Stimulated activated CD8-positive, alpha-beta memory T cell treated with anti-CD3 and anti-CD28 coated beads, Interleukin-12 subunit alpha, Interleukin-12 subunit beta, amount 100 ng/mL, for 24 hours (primary cell): ENCODE measurements around the gene DPF1.

Source experiments
- DNase-seq: peaks from one replicate; pipeline ENCODE4 v3.0.0-alpha.2; 2020; ENCODE audit errors: extremely low read depth

The DPF1 gene

DNA sequence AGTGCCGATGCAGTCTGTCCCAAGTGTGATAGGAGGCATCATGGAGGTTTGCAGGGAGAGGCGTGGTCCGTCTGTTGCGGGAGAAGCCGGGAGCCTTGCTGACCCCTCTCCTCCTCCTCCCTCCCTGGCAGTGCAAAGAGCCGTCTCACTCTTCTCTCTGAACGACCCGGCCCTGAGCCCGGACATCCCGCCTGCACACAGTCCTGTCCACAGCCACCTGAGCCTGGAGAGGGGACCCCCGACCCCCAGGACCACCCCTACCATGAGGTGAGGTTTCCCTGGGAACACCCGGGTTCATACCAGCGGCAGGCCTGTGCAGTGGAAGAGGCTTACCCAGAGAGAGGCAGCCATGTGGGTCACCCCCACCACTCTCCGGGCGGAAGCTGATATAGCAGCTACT is 22.3 kb downstream of the DPF1 start:
- no peak for DNase-seq

DNA sequence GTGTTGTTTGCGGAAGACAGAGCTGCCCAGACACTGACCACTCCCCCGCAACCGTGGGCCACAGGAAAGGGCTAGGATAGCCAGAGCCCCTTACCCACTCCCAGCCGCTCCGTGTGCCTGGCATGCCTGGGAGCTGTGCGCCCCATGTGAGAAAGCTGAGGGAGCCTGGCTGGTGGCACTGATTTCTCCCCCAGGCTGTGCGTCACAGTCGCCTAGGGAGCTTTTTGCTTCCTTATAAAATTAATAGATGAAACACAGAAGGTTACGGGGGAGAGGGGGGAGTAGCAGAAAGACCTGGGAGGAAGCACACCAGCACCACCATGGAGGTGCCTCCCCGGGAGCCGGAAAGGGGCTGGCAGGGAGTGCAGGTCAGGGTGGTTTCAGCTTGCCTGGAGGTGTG is 24.7 kb downstream of the DPF1 start:
- no peak for DNase-seq

DNA sequence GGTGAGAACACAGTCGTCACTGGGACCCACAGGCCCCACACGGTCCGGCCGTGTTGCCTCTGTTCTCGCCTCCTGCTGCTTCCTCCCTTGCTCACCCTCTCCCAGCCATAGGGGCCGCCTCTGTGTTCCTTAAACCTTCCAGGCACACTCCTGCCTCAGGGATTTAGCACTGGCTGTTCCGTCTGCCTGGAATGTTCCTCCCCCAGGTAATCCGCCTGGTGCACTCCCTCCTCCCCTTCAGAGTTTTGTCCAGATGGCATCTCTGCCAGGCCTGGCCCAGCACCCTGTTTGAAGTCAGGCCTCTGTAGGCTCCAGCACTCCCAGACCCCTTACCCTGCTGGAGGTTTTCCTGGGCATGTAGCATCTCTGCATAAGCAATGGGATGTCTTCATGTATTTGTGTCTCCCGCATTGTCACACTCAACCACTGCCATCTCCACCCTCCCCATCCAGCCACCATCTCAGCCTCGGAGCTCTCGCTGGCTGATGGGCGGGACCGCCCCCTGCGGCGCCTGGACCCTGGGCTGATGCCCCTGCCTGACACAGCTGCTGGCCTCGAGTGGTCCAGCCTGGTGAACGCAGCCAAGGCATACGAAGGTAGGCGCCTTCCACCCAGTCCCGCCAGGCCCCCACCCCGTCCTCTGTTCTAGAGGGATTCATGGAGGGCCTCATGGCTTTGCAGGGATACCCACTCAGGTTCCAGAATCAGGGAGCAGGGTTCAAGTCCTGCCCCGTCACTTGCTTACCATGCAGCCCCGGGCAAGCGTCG is 25.9 kb downstream of the DPF1 start:
- no peak for DNase-seq

DNA sequence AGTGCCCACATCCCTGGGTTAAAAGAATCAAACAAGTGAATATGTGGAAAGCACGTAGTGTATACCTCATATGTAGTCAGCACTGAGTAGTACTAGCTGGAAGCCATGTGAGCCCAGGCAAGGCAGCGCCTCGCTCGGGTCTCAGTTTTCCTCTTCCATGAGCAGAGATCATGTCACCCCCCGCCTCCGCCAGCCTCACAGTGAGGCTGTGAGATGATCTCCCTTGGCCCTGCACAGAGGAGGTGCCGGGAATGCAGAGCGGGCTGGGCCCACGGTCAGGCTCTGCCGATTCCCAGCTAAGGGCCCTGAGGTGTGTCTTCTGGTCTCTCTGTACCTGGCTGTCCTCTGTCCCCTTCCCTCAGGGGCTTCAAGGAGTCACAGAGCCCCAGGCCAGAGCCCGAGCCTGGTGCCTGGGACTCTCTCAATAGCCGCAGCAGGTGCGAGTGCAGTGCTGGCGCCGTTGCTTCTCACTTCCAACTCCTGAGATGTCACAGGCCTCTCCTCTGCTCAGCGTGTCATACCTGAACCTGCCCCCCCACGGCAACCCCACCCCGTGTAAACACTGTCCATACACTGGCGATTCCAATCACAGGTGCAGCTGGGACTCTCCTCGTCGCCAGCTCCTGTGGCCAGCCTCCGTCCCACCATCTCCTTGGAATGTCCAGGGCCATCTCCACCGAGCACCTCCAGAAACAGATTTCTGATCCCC is 26.9 kb downstream of the DPF1 start:
- DNase-seq: no peak

DNA sequence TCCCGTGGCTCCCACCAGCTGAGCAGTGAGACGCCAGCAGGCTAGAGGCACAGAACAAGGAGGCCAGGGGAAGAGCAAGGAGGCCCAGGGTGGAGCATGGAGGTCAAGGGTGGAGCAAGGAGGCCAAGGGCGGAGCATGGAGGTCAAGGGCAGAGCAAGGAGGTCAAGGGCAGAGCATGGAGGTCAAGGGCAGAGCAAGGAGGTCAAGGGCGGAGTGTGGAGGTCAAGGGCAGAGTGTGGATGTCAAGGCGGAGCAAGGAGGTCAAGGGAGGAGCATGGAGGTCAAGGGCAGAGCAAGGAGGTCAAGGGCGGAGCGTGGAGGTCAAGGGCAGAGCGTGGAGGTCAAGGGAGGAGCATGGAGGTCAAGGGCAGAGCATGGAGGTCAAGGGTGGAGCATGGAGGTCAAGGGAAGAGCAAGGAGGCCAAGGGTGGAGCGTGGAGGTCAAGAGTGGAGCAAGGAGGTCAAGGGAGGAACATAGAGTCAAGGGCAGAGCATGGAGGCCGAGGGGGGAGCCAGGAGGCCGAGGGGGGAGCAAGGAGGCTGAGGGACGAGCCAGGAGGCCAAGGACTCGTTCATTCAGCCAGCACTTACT is 27.7 kb downstream of the DPF1 start:
- no peak for DNase-seq

DNA sequence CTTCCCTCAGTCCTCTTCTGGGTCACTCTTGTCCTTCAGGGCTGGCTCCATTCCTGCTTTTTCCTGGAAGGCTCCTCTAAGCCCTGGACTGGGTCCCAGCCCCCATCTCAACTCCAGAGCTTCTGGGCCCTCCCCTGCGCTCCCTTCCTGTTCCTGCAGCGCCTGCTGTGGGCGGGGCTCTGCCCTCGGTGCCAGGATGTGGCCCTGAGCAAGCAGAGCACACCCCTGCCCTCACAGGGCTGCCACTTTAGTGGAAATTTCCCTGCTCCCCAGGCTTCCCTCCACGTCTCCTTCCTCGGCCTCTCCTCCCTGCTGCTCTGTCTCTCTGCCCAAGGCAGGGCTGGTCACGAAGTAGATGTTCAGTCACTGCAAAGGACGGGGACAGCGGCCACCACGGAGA is 28.8 kb downstream of the DPF1 start:
- no peak for DNase-seq

DNA sequence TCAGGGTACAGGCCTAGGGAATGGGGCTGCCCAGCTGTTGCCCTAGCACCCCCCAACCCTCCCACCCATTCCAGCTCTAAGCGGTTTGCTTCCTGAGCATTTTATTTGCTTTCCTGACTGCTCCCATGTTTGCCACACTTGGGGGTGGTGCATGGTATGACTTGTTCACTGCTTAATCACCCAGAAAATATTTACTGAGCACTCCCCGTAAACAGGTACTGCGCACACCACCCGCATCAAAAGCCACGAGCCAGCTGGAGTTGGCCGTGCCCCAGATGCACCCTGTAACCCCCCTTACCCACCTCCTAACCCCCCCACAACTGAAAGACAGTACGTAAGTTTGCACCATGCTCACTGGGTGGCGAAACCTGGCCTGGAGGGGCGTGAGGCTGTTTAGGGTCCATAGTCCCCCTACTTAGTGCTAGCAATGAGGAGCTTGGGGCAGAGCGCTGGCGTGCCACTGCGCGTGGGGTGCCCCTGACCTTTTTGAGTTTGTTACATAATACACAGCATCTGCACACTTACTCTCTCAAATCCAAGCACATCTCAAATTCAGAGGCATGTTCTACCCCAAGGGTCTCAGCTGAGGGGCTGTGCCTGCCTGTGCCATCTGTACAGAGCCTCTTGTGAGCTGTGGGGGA is 29.8 kb downstream of the DPF1 start:
- DNase-seq: no peak

DNA sequence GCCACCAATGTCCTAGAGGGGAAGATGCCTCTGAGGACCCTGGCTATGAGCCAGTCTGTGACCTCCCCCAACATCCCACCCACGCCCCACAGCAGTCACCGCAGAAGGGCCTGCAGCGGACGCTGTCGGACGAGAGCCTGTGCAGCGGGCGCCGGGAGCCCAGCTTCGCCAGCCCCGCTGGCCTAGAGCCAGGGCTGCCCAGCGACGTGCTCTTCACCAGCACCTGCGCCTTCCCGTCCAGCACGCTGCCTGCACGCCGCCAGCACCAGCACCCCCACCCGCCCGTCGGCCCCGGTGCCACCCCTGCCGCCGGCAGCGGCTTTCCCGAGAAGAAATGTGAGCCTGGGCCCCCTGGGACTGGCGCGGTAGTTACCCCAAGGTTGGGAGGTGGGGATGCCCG is 30.6 kb downstream of the DPF1 start:
- DNase-seq: no peak

DNA sequence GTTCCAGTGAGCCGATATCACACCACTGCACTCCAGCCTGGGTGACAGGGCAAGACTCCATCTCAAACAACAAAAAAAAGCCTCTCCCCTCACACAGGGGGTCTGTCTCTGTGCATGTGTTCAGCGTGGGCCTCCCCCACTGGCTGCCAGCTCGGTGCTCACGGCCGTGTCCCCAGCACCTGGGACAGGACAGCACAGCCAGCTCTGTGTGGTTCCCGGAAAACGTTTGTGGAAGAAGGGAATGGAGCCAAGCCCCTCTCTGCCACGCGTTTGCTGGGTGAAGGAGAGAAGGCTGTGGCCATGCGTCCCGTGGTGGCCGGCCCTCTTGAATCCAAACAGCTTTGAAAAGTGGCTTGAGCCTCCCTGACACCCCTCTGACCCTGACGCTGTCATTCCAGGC is 32.3 kb downstream of the DPF1 start:
- no peak for DNase-seq

DNA sequence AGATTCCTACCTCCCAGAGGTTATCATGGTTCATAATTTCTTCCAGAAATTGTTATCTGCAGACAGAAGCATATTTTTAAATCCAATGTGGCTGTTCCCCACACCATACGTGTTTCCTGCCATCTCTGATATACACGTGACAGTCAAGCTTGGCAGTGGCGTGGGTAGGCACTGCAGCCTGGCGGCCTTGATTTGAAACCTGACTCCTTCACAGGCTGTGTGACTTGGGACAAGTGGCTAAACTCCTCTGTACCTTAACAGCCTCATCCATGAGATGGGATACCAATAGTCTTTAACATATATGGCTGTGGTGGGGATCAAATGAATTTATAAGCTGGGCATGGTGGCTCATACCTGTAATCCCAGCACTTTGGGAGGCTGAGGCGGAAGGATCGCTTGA is 33.2 kb downstream of the DPF1 start:
- no peak for DNase-seq

DNA sequence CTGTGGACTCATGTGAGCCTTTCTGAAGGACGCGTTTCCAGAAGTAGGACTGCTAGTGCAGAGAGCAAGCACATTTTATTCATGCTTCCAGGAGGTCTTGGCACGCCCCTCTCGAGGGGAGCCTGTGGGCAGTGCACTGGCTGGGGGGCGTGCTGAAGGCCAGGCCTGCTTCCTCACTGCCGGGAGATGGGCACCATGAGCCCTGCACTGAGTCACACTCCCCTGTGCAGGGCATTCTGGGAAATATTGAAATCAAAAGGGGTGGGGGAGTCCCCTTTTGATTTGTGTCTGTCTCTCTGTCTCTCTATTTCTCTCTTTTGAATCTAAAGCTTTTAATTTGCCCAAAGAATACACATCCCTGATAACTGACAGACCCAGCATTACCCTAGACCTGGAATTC is 34.0 kb downstream of the DPF1 start:
- no peak for DNase-seq

DNA sequence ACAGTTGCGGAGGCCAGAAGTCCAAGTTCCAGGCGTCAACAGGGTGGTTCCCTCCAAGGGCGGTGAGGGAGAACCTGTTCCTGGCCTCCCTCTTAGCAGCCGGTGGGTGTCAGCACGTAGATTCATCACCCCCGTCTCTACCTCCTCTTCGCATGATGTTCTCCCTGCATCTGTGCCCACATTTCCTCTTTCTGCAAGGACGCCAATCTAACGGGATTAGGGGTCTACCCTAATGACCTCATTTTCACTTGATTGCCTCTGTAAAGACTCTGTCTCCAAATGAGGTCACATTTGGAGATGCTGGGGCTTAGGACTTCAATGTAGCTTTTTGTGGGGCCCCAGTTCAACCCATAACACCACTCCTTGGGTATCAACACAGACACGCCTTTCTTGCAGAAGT is 38.5 kb downstream of the DPF1 start:
- DNase-seq: no peak

DNA sequence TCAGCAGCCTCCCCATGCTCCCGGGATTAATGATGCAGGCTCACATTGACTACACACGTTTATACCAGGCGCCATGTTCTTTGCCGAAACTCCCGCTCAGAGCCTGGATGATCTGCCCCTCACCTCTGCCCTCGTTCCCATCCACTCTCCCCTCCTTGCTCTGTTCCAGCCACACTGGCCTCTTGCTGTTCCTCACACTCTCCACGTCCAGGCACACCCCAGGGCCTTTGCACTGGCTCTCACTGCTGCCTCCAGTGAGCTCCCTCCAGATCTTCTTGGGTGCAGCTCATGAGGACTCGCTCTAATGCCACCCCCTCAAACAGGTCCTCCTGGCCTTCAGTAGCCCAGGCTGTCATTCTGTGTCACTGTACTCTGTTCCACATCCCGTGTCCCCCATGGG is 39.2 kb downstream of the DPF1 start:
- DNase-seq: no peak

DNA sequence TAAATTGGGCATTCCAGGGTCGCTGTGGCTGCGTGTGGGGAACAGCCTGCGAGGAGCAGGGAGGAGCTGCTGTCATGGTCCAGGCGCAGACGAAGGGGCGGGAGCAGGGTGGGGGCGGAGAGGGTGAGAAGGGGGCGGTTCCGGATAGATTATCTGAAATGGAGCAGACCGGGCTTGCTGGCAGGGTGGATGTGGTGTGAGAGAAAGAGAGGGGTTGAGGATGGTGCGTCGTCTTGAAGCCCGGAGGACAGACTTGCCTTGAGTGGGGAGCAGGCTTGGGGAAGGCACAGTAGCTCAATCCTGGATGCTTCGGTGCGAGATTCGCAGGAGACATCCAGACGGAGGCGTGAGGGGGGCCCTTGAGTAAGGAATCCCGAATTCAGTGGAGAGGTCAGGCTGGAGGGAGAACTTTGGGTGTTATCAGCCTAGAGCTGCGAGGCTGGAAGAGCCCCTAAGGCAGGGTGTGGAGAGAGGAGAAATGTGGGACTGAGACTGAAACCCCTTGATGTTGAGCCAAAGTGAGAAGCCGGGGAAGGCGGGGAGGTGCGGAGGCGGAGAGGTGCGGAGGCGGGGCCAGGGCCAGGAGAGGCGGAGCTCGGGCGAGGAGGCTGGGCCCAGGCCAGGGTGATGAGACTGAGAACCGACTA is 40.6 kb downstream of the DPF1 start:
- no peak for DNase-seq

DNA sequence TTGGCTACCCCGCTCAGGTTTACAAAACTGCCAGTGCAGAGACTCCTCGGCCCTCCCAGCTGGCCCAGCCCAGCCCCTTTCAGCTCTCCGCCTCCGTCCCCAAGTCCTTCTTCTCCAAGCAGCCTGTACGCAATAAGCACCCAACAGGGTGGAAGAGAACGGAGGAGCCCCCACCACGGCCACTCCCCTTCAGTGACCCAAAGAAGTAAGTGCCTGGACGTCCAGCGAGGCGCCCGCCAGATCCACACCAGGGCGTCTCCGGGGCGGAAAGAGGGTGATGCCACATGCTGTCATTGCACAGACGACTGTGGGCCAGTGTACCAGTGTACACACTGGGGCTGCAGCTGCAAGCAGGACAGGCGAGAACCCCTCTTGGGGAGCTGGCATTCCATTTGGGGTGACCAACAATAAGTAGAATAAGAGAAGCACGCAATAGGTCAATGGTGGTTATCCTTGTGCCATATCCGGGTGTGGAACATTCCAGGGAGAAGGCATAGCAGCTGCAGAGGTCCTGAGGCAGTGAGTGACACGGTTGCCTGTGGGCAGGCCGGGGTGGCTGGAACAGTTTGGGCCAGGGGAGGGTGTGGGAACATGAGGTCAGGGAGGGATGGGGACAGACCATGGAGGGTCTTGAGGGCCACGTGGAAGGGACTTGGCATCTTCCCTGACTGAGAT is 41.3 kb downstream of the DPF1 start:
- no peak for DNase-seq

DNA sequence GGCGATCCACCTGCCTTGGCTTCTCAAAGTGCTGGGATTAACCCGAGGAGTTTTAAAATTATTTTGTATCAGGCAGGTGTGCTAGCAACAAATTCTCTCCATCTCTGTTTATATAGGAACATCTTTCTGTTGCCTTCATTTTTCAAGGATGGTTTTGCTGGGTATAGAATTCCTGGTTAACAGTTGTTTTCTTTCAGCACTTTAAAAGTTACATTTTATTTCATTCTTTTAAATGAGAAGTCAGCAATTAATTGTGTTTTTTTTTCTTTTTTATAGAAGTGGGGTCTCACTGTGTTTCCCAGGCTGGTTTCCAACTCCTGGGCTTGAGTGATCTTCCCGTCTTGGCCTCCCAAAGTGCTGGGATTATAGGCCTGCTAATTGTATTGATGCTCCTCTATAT is 44.0 kb downstream of the DPF1 start:
- DNase-seq: no peak

DNA sequence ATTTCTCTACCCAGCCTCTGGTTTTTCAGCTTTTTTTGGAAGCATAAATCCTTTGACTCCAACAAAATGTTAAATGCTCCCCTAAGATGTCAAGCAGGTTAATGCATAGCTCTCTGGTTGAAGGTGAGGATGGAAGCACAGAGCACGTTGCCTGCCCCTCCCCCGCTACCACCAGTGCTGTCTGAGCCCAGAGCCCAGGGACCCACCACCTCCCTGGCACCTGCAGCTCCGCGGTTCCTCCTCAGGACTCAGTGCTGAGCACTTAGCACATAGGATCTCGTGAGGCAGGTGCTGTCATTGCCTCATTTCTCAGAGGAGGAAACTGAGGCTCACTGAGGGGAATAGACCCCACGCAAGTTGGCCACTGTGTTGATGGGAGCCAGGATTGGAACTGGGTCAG is 48.6 kb downstream of the DPF1 start:
- no peak for DNase-seq

DNA sequence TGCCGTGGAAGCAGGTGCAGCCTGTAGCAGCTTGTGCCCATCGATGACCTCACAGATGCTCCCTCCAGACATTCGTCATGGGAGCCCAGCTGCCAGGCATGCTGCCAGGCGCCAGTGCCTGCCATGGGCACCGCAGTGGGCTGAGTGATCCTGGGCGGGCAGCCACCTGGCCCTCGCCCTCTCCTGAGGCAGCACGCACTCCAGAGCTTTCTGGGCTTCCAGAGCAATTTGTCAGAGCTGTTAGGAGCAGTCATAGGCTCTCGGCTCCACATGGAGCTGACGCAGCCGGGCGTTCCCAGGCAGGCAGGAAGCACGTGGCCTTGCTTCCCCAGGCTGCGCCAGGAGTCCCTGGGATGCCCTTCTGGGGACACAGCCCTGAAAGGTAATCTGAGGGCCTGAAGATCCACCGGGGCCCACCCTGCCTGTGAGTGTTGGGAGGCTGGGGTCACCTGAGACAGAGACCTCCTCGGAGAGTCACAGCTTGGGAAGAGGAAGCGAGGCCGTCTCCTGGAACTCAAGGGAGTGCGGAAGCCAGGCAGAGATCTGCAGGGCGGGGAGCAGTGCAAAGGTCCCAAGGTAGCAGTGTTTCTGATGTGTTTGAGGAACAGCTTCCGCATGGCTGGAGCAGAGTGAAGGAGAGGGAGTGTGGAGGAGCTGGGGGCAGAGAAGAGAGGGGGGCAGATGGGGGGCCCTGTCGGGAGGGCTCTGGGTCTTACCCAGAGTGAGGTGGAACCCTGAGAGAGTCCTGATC is 50.6 kb downstream of the DPF1 start:
- no peak for DNase-seq

DNA sequence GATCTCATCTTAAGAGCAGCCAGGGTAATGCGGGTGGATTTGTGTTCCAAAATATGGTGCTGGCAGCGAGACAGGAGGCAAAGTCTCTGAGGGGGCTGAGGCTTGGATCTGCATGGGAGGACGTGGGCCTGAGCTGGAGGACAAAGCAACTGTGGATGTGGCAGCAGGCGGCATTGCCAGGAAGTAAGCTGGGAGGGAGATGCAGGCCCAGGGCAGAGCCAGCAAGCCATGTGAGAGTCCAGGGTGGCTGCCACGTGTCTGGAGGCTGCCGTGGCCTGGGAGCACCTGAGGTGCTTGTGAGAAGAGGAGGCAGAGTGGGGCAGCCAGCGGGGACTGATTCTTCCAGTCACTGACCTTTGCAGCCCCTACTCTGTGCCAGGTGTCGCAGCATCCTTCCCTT is 52.0 kb downstream of the DPF1 start:
- no peak for DNase-seq

DNA sequence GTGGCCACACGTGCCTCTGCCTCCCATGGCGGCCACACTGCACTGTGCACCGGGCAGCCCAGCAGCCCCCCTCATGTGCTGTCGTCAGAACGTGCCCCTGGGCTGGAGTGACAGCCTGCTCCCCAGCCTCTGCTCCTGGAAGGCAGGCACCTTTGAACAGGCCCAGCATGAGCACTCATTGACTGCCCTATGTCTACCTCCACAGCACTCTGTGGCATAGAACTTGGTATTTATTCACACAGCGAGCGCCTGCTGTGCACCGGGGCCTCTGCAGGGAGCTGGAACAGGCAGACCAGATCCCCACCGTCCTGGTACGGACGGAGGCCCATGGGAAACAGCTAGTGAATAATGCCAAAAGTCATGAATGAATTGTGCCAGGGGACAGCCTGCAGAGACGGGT is 53.7 kb downstream of the DPF1 start:
- no peak for DNase-seq

DNA sequence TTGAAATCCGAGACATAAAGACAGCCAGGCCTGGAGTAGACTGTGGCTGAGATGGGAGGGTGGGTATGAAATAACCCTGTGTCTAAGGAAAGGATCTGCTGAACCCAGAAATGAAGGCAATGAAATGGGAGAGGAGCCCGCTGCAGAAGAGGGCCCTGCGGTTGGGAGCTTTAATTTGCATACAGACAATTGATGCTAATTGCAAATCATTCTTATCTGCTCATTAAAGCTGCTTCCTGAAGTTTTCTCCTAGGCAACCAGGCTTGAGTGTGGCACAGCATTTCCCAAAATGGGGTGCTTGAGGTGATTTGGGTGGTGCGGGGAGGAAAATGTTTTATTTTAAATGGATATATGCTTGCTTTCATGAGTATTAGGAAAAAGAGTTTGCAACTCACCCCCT is 55.4 kb downstream of the DPF1 start:
- no peak for DNase-seq
